Measurements from ENCODE around the gene DEAF1. TPM values are rescaled to one million over a fixed set of nuclear protein-coding genes. Genes with fewer than 3 reads are reported as not detected.
A peak's percentile ranks its signal among the peaks of the same experiment; 100 is the strongest.

DEAF1 gene
- total and polyA plus RNA-seq, 9 of the 15 experiments (the other 6 are each of a cell fraction or from before 2014, with no cell fraction given) = 2.0 to 69.1 (median 26.8) TPM

DNA sequence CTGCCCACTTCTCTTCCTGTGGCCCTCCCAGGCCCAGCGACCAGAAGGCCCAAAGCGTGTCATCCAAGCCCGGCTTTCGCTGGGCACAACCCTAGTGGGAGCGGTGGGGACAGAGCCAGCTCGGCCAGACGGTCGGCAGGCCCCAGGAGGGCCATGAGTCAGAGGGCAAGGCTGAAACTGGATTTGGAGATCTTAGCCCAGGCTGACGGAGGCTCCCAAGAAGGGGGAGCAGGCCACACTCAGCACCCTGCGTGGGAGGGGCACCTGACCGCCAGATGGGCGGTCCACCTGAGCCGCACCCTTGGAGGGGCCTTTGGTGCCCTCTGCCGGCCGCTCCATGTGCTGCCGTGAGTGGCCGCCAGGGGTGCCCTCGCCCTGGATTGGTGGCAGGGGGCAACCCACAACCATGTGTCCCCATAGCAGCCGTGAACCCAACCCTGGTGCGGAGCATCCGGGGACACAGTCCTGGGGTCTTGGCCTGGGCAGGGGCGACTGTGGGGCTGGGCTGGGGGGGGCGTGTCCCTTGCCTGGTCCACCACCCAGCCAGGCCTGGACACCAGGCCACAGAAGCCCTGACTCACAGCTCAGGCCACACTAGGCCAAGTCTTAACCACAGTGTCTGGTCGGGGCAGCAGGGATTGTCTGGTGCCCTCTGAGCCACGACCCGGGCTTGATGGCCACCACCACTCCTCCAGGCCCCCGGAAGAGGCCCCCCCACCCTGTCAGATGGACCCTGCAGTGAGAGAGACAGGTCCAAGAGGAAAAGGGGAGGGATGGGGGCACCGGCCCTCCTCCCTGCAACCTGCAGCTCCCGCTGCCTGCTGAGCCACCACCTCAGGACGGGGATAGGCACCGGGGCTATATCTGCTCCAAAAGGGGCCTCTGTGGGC lies 33.1 kb upstream of the DEAF1 start (continued):
- TF ChIP-seq ARID4B (CRISPR knock-in tag; IDR thresholded peaks at IDR 0.05) (peak; percentile 71), SIN3B (IDR thresholded peaks at IDR 0.05; ENCODE audit: low read depth) (no peak), TBL1XR1 (IDR thresholded peaks at IDR 0.05; ENCODE audit: low read length in 2 of 2) (no peak), ZHX1 (conservative IDR thresholded peaks at IDR 0.05; ENCODE audit: low read length) (0 out of 2 replicates have a peak, but pooled peaks have one; percentile 21), MTA3 (IDR thresholded peaks at IDR 0.05; ENCODE audit: borderline replicate concordance) (peak; percentile 85; the same call in 1 of the 2 replicates), GABPB2 (CRISPR knock-in tag; conservative IDR thresholded peaks at IDR 0.05) (no peak), BHLHE40 (IDR thresholded peaks at IDR 0.05; ENCODE audit: low read length) (peak; percentile 85), ARID1B (IDR thresholded peaks at IDR 0.05) (peak; percentile 73), HCFC1 (IDR thresholded peaks at IDR 0.05; ENCODE audit: low read depth, low read length) (peak; percentile 20; the same call in 1 of the 2 replicates), NONO (IDR thresholded peaks at IDR 0.05; ENCODE audit: low read depth in 2 of 2, low read length in 1 of 2) (peak in 1 of 2 experiments; percentile 42; a peak in 1 of 4 replicates), SP1 (CRISPR knock-in tag; IDR thresholded peaks at IDR 0.05) (peak; percentile 92), SRSF1 (IDR thresholded peaks at IDR 0.05; ENCODE audit: low read depth, low read length) (no peak), L3MBTL2 (IDR thresholded peaks at IDR 0.05) (peak; percentile 64; the same call in 1 of the 2 replicates), SLC30A9 (CRISPR knock-in tag; IDR thresholded peaks at IDR 0.05) (no peak), HDAC1 (IDR thresholded peaks at IDR 0.05) (peak in 1 of 2 experiments; percentile 58; a peak in 2 of 4 replicates)
- TF ChIP-seq, protein P1, sequence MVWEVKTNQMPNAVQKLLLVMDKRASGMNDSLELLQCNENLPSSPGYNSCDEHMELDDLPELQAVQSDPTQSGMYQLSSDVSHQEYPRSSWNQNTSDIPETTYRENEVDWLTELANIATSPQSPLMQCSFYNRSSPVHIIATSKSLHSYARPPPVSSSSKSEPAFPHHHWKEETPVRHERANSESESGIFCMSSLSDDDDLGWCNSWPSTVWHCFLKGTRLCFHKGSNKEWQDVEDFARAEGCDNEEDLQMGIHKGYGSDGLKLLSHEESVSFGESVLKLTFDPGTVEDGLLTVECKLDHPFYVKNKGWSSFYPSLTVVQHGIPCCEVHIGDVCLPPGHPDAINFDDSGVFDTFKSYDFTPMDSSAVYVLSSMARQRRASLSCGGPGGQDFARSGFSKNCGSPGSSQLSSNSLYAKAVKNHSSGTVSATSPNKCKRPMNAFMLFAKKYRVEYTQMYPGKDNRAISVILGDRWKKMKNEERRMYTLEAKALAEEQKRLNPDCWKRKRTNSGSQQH (CRISPR knock-in tag; IDR thresholded peaks at IDR 0.05) = no peak
